ENCODE measurements around the gene RPS21. TPM values are rescaled to one million over a fixed set of nuclear protein-coding genes. Genes with fewer than 3 reads are reported as not detected.

The RPS21 gene
- total and polyA plus RNA-seq, 2 of the 13 experiments (the other 11 are each of a cell fraction or from before 2014, with no cell fraction given): 2,647 to 11,063 TPM

DNA sequence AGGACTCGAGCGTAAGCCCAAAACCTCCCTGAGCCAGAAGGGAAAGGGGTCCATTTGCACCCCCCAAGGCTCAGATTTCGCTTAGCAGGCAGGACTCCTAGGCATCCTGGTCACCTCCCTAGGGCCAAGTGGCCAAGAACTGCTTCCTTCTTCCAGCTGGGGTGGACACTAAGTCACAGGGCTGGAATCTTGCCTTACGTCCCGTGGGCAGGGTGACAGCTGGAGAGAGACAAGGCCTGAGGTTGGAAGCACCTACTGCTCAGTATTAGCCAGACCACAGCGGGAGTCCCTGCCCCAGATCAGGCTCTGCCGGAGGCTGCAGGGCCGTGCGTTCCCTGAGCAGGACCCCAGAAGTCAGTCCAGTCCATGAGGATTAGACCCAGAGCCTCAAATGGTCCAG lies 39.5 kb upstream of the RPS21 start (continued):
- TF ChIP-seq SKI (IDR thresholded peaks at IDR 0.05; ENCODE audit: partially characterized antibody) (no peak), ZNF101 (CRISPR knock-in tag; IDR thresholded peaks at IDR 0.05; ENCODE audit: borderline replicate concordance, low read depth) (no peak), ZNF672 (CRISPR knock-in tag; IDR thresholded peaks at IDR 0.05) (no peak), ZNF660 (CRISPR knock-in tag; IDR thresholded peaks at IDR 0.05; ENCODE audit: borderline replicate concordance, low read depth) (no peak), SATB2 (CRISPR knock-in tag; IDR thresholded peaks at IDR 0.05) (no peak), NFKB2 (CRISPR knock-in tag; IDR thresholded peaks at IDR 0.05; ENCODE audit: borderline replicate concordance) (no peak), ZSCAN9 (CRISPR knock-in tag; IDR thresholded peaks at IDR 0.05; ENCODE audit: borderline replicate concordance) (no peak), ZNF513 (CRISPR knock-in tag; conservative IDR thresholded peaks at IDR 0.05) (no peak), ZFP36L2 (CRISPR knock-in tag; IDR thresholded peaks at IDR 0.05) (no peak), FOXO1 (CRISPR knock-in tag; IDR thresholded peaks at IDR 0.05) (no peak), RXRA (CRISPR knock-in tag; IDR thresholded peaks at IDR 0.05) (no peak)

GRCh38 chr20:62348604-62349003 lies 38.3 kb upstream of the RPS21 start:
- DNase-seq (ENCODE audit: low spot score) (no peak), ATAC-seq (no peak), FAIRE-seq (no peak)
- ChIA-PET POLR2A (interaction anchor here (0.7 to 5.8 kb wide), 2 partner anchors 21 to 27 kb away, joined by 4 to 62 read pairs; partner anchors contain the start of gene LAMA5), CTCF (ENCODE audit: low intra/inter-chr PET ratio, low total read pairs) (no interaction called here)
- H3K27ac ChIP-seq (ENCODE audit: extremely low read length, insufficient read depth, low read length): no peak overlapping the region
- H3K27me3 ChIP-seq (ENCODE audit: control insufficient read depth in 1 of 2, insufficient read depth in 2 of 2, low read length in 2 of 2): no peaks in the 10 kb centered on the region
- BruUV-seq (replicated peaks): no TSS peak
- WGBS (ENCODE audit: low lambda C conversion rate): 100% methylated on average over 1 of the region's 1 CpG
- no peak overlapping the region for H2AFZ ChIP-seq (ENCODE audit: low read length)
- peaks cover 4% of the 10 kb centered on the region for H3K79me2 ChIP-seq (ENCODE audit: insufficient read depth, low read length)
- no peak overlapping the region for H3K4me2 ChIP-seq (ENCODE audit: low read depth, low read length)
- no peak overlapping the region for H3K9ac ChIP-seq (ENCODE audit: insufficient read depth, low read depth, low read length)
- peaks cover 3% of the 10 kb centered on the region; the same call in 1 of the 2 replicates for H4K20me1 ChIP-seq (ENCODE audit: insufficient read depth, low read length)
- no peaks in the 10 kb centered on the region for H3K9me3 ChIP-seq (ENCODE audit: low read length)
- no peak for TF ChIP-seq ARHGAP35 (CRISPR knock-in tag; IDR thresholded peaks at IDR 0.05; ENCODE audit: borderline replicate concordance)
- 0 out of 2 replicates have a peak, but pooled peaks have one; percentile 11 for TF ChIP-seq NFRKB (IDR thresholded peaks at IDR 0.05)
- no peak overlapping the region for H3K4me3 ChIP-seq (replicated peaks in 1 of 3; ENCODE audit: insufficient read depth in 1 of 3, low read depth in 2 of 3, low read length in 3 of 3)
- peaks cover 36 to 61% of the 10 kb centered on the region in 2 experiments for H3K36me3 ChIP-seq (replicated peaks in 1 of 2; ENCODE audit: control insufficient read depth in 1 of 2, insufficient read depth in 2 of 2, low read length in 2 of 2)
- in situ Hi-C loops (cut with HindIII; ENCODE audit: extremely low pct_ligation_motif_present, low pct_unique_long_range_greater_than_20kb) (no loop called here), intact Hi-C loops (cut with micrococcal nuclease; ENCODE audit: unreplicated experiment) (no loop called here)
- H3K4me1 ChIP-seq (ENCODE audit: insufficient read depth, low read length): peaks cover 26% of the 10 kb centered on the region

All from HepG2 (cell line).